Sigmoid colon (tissue), 4 donors: ENCODE data around the gene COL25A1.

Experiments
- EP300 ChIP-seq, 4 donors: sonication (generic); formaldehyde crosslinking; IDR thresholded peaks; one replicate each; pipeline ENCODE4 v1.6.1; 2017; ENCODE audit warnings: antibody characterized with exemption in 4 of 4
- POLR2A ChIP-seq, 2 donors: fragments of 450-650 bp; IDR thresholded peaks; one replicate each; pipeline ENCODE4 v1.6.1; 2016; ENCODE audit warnings: antibody characterized with exemption in 2 of 2, mild to moderate bottlenecking in 2 of 2, moderate library complexity in 2 of 2
- POLR2AphosphoS5 ChIP-seq, 4 donors: sonication (generic); formaldehyde crosslinking; IDR thresholded peaks; one replicate each; pipeline ENCODE4 v1.6.1; 2017; ENCODE audit warnings: antibody characterized with exemption in 4 of 4
- TF ChIP-seq, protein P1 (sequence below), 4 experiments: fragments of 450-650 bp in 3 of 4; fragments of 200-600 bp in 1 of 4; IDR thresholded peaks; one replicate each; pipeline ENCODE4 v1.5.1; 2016 to 2019; ENCODE audit warnings: antibody characterized with exemption in 4 of 4, mild to moderate bottlenecking in 3 of 4, moderate library complexity in 2 of 4

- TF ChIP-seq, protein P1, sequence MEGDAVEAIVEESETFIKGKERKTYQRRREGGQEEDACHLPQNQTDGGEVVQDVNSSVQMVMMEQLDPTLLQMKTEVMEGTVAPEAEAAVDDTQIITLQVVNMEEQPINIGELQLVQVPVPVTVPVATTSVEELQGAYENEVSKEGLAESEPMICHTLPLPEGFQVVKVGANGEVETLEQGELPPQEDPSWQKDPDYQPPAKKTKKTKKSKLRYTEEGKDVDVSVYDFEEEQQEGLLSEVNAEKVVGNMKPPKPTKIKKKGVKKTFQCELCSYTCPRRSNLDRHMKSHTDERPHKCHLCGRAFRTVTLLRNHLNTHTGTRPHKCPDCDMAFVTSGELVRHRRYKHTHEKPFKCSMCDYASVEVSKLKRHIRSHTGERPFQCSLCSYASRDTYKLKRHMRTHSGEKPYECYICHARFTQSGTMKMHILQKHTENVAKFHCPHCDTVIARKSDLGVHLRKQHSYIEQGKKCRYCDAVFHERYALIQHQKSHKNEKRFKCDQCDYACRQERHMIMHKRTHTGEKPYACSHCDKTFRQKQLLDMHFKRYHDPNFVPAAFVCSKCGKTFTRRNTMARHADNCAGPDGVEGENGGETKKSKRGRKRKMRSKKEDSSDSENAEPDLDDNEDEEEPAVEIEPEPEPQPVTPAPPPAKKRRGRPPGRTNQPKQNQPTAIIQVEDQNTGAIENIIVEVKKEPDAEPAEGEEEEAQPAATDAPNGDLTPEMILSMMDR (IDR thresholded peaks at IDR 0.05) = no peak
- TF ChIP-seq POLR2A (IDR thresholded peaks at IDR 0.05) (no peak), EP300 (IDR thresholded peaks at IDR 0.05) (no peak), POLR2AphosphoS5 (IDR thresholded peaks at IDR 0.05) (no peak)
Observed at GRCh38 chr4:108972613-108973283, 329.7 kb downstream of the COL25A1 start.
